ENCODE data around the gene OR1N2. TPM values are rescaled to one million over a fixed set of nuclear protein-coding genes. Genes with fewer than 3 reads are reported as not detected.
"Not testable (repeated sequence)": the region's sequence is repeated elsewhere in the genome, so short reads cannot be mapped to it uniquely, and the experiment has no call there.

OR1N2 gene
- not detected for total RNA-seq

DNA sequence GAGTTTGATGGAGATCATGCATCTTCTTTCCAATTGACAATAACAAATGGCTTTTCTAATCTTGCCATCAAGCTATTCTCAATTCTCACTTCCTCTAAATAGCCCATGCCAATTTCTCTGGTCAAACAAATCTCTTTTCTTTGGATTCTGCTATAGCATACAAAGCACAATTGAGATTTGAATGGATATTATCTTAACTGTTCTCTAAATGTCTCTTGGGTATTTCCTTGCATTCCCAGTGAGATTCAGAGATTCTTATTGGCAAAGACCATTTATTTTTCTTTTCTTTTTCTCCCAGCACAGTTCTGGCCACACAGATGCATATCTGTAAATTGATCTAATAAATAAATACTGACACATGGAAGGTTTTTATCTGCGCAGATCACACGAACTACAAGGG is at the start of gene OR1N2:
OR1N2 (plus strand) TSS at position 301 of the 400 bp plus-strand sequence. CDS start 100 bp downstream, outside the sequence.
- DNase-seq: no peak

DNA sequence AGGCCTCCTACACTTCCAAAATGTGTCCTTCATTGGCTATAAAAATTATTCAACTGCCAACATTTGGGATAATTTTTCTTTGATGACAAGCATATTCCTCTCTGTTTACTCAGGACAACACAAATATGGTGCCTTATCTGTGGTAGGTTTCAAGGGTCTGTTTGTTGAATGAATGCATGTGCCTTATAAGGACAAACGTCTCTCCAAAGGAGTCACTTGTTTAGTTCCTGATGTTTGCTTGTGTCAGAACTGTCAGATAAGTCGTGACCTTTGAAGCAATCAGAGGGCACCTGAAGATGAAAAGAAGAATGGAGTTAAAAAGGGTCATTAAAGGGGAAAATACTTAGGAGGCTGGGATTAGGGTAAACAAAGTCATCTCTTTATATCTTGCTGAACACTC is 45.9 kb upstream of the OR1N2 start:
- DNase-seq: no peak

DNA sequence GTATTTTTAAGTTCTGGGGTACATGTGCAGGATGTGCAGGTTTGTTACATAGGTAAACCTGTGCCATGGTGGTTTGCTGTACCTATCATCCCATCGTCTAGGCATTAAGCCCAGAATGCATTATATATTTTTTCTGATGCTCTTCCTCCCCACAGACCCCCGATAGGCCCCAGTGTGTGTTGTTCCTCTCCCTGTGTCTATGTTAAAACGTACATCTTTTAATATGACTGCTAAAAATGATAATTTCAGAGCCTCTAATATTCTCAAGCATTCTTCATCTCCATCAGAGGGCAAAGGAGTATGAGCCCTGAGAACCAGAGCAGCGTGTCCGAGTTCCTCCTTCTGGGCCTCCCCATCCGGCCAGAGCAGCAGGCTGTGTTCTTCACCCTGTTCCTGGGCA is 42.4 kb upstream of the OR1N2 start, which contains the start of gene OR1J2:
OR1J2 (plus strand) TSS at position 301 of the 400 bp plus-strand sequence; CDS start at position 301, 0 bp downstream.
- no peak for DNase-seq

DNA sequence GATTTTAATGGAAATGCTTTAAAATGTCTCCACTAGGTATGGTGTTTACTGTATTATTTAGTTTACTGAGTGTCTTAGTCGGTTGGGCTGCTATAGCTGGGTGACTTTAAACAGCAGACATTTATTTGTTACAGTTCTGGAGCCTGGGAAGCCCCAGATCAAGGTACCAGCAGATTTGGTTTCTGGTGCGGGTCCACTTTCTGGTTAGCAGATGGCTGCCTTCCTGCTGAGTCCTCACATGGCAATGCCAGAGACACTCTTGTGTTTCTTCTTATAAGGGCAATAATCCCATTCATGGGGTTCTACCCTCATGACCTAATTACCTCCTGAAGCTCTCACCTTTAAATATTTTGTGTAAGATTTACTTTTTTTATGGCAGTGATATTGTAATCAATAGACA is 34.7 kb upstream of the OR1N2 start:
- no peak for DNase-seq

DNA sequence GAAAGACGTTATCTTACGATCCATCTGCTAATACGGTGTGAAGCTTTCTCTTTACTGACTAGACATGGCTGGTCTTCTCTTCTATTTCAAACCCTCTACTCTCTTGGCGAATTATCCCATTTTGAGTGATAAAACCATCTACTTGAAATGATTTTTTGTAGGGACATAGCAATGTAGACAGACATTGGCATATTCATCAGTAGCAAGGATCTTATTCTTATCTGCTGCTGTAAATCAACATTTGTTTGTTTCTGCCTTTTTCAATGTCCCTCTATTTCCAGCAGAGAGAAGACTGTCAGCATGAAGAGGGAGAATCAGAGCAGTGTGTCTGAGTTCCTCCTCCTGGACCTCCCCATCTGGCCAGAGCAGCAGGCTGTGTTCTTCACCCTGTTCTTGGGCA is 34.1 kb upstream of the OR1N2 start, which contains the start of gene OR1J4:
OR1J4 (plus strand) TSS at position 301 of the 400 bp plus-strand sequence; CDS start at position 301, 0 bp downstream.
- no peak for DNase-seq

DNA sequence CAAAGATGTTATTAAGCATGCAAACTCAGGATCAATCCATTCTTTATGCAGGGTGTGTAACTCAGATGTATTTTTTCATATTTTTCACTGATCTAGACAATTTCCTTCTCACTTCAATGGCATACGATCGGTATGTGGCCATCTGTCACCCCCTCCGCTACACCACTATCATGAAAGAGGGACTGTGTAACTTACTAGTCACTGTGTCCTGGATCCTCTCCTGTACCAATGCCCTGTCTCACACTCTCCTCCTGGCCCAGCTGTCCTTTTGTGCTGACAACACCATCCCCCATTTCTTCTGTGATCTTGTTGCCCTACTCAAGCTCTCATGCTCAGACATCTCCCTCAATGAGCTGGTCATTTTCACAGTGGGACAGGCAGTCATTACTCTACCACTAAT is 33.5 kb upstream of the OR1N2 start:
- no peak for DNase-seq

GRCh38 chr9:122526602-122527001 is 26.3 kb upstream of the OR1N2 start:
- no peak for DNase-seq

- DNase-seq: no peak
These were observed 25.7 kb upstream of the OR1N2 start, which contains the start of gene OR1N1 for GRCh38 chr9:122527193-122527592. Gene OR1N1, minus strand, starts transcription at chr9:122527293. Its CDS starts 0 bp downstream, at chr9:122527293.

- not testable (repeated sequence) for DNase-seq
These were observed 21.8 kb upstream of the OR1N2 start for GRCh38 chr9:122531157-122531556.

GRCh38 chr9:122536134-122536533 is 16.8 kb upstream of the OR1N2 start:
- DNase-seq: no peak

DNA sequence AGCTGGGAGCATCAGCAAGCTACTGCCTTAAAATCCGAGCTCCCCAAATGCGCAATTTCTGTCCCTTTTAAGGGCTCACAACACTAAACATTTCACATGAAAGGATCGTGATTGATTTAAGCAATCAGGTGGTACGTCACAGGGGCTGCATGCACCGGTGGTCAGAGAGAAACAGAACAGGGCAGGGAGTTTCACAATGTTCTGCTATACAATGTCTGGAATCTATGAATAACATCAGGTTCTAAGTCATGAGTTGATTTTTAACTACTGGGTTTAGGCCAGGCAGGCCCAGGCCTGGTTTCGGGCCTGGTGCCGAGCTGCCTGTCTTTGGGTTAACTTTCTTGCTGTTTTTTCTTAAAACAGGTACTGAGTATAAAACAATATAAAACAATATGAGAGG is 15.8 kb upstream of the OR1N2 start:
- not testable (repeated sequence) for DNase-seq

DNA sequence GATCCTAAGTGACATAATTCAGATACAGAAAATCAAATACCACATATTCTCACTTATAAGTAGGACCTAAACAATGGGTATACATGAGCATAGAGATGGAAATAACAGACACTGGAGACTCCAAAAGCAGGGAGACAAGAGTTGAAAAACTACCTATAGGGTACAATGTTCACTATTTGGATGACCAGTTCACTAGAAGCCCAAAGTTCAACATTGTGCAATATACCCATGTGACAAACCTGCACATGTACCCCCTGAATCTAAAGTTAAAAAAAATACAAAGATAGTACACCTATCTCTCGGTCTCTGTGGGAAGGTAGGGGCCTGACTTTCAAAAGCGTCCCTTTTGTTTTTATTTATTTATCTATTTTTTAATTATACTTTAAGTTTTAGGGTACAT is 14.2 kb upstream of the OR1N2 start:
- DNase-seq: no peak

DNA sequence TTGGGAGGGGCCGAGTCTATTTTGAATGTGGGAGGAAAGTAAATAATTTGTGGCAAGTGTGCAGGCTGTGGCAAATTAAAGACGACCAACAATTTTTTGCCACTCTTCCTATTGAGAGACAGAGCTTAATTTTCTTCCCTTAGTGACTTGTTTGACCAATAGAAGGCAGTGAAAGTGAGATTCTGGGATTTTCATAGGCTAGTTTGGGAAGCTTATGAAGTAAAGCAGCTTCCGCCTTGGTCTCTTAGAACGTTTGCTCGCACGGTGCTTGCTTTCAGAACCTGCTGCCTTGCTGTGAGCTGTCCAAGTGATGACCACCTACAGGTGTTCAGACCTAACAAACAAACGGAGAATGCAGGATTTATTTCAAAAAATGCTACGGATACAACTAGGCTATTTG is 6.7 kb upstream of the OR1N2 start:
- no peak for DNase-seq

DNA sequence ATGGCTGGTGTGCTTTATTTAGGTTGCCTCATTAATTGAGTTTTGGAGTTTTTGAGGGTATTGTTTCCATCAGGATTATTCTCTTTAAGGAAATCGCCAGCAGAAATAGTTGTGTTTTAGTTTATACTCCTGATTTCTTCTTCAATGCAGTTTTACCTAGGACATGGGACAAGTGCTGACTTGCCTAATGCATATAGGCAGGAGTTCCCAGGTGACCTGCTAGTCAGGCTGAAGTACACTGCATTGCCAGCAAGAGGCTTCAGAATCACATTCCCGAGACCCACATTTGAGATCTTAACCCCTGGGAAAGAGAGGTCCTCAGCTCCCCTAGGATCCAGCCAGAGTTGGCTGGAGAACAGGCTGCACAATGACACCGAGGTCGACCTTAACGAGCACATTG is 1.5 kb upstream of the OR1N2 start:
- no peak for DNase-seq

DNA sequence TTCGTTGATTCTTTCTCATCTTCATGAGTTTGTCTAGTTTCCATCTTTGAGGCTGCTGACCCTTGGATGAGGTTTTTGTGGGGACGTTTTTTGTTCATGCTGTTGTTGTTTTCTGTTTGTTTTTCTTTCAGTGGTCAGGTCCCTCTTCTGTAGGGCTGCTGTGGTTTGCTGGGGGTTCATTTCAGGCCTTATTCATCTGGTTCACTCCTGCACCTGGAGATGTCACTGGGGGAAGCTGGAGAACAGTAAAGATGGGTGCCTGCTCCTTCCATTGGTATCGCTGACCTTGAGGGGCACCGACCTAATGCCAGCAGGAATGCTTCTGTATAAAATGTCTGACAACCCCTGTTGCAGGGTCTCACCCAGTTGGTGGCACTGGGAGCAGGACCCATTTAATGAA is 8.5 kb downstream of the OR1N2 start:
- no peak for DNase-seq

DNA sequence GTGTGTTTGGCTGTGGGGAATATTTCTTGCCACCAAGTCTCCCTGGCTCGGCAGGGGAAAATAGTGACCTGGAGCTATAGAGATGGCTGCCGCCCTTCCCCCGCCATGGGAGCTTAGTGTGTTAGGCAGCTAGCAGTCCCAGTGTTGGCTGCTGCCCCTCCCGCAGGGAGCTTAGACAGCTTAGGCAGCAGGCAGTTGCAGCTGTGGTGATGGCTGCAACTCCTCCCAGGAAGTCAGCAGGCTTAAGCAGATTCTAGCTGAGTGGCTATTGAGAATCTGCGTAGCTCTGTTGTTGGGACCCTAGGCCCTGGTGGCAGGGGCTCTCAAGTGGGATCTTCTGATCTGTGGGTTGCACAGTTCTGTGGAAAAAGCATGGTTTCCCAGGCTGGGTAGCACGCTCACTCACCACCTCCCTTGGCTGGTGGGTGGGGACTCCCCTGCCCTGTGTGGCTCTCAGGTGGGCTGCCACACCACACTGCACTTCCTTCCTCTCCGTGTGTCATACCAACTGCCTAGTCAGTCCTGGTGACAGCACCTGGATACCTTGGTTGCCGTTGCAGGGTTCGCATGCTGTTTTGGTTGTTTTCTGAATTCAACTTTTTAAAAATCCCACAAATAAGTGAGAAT is 9.3 kb downstream of the OR1N2 start:
- no peak for DNase-seq

GRCh38 chr9:122567901-122568300 is 15.0 kb downstream of the OR1N2 start:
- no peak for DNase-seq

- DNase-seq: no peak
These were observed 19.5 kb downstream of the OR1N2 start for GRCh38 chr9:122572456-122572855.

DNA sequence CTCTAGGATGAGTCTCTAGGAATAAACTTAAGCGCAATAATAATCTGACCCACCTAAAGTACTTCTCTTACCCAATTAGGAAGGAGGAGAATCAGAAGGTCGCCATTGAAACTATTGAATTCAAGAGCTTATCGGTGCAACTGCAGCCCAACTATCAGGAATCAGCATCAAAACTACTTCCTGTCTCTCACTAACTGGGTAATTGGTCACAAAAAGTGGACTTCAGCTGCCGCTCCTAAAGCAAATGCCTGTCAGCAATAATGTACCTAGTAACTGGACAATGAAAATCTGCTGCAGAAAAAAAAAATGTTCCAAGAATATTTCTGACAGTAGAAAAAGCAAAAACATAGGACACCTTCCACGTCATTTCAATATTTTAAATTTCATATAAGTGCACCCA is 27.0 kb downstream of the OR1N2 start:
- DNase-seq: no peak

- no peak for DNase-seq
These were observed 27.4 kb downstream of the OR1N2 start for GRCh38 chr9:122580360-122580759.

DNA sequence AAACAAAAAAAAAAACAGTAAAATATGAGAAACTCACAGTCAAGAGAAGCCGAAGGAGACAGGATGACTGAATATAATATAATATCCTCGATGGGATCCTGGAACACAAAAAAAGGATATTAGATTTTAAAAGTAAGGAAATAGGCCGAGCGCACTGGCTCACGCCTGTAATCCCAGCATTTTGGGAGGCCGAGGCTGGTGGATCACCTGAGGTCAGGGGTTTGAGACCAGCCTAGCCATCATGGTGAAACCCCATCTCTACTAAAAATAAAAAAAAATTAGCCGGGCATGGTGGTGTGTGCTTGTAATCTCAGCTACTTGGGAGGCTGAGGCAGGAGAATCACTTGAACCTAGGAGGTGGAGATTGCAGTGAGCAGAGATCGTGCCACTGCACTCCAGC is 30.4 kb downstream of the OR1N2 start, which contains the start of gene OR1L8:
OR1L8 (minus strand) TSS at position 101 of the 400 bp plus-strand sequence. CDS start 14,907 bp downstream, outside the sequence.
- not testable (repeated sequence) for DNase-seq

Measured in skin of body (tissue), 2 donors.